Gastroesophageal sphincter (tissue), 3 donors: ENCODE measurements around the gene XYLB.

Source experiments
- CTCF ChIP-seq, 4 experiments: fragments of 200-600 bp in 2 of 4; fragments of 450-650 bp in 2 of 4; sonication (generic) in 1 of 4; IDR thresholded peaks; one replicate each; pipeline ENCODE4 v1.5.1; 2017 to 2019; ENCODE audit warnings: antibody characterized with exemption in 4 of 4, mild to moderate bottlenecking in 2 of 4, moderate library complexity in 2 of 4
- POLR2A ChIP-seq, 2 donors: fragments of 450-650 bp; IDR thresholded peaks; one replicate each; pipeline ENCODE4 v1.6.1; 2017; ENCODE audit warnings: antibody characterized with exemption in 2 of 2, mild to moderate bottlenecking in 2 of 2, moderate library complexity in 1 of 2

- TF ChIP-seq POLR2A (IDR thresholded peaks at IDR 0.05) (no peak), CTCF (IDR thresholded peaks at IDR 0.05) (no peak)
Observed at GRCh38 chr3:38401246-38401962, 54.8 kb downstream of the XYLB start.
